GM12872 (cell line): ENCODE results near the gene PDLIM7.

Experiments used
- CTCF ChIP-seq: IDR thresholded peaks from 3 replicates; pipeline ENCODE4 v1.5.1; 2011; ENCODE audit warnings: low read depth, mild to moderate bottlenecking, low read length, moderate library complexity; ENCODE audit not compliant: insufficient read depth

Gene PDLIM7

GRCh38 chr5:177446200-177447065 is 51.0 kb downstream of the PDLIM7 start, which contains the start of gene PRR7:
Gene PRR7, plus strand, starts transcription at chr5:177446814. Its CDS starts 8,254 bp downstream, at chr5:177455068.
- no peak for TF ChIP-seq CTCF

DNA sequence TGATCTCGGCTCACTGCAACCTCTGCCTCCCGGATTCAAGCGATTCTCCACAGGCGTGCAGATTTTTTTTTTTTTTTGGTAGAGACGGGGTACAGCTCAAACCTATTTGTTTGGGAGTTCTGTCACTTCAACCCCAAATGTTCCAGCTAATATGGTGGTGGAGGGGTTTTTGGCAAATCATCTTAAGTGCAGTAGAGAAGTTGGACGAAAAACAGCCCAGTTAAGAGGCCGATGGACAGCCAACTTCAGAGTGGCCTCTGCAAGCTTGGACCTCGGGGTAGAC is 51.5 kb downstream of the PDLIM7 start:
- no peak for TF ChIP-seq CTCF

GRCh38 chr5:177445052-177445916 is 52.1 kb downstream of the PDLIM7 start:
- TF ChIP-seq CTCF, result no peak

DNA sequence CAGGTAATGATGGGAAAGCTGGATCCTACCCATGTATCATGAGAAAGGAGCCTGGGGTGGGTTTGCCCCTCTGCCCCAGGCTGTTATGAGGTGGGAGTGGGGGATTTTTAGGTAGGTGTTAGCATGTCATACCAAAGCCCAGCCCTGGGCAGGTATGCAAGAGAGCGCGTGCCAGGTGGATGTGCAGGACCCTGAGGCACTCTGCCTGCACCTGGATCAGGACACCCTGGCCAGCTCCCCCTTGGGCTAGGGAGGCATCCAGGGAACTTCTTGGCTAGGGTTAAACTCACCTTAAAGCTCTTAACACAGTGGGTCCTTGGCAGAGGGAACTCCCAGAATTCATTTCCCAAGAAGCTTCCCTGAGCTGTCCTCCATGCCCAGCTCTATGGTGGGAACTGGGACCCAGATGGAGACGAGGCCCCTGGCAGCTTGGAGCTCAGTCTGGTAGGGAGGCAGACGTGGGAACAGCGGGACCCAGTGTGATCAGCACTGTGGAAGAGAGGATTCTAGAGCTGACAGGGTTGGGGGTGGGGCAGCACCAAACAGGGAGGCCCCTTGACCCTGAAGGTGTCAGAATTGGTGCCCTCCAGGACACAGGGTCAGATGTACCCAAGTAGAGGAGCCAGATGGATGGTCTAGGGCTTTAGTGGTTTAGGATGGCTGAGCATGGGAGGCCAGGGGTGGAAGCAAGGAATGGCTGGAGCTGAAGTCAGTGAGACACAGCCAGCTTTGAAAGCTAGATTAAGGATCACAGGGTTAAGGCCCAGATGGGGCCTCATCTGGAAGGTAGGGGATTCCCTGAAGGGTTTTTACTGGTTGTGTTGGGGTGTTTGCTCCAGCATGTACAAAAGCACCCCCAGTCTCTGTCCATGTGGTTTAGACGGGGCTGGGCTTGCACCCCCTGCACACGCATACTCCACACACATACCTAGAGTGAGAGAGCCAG is 53.0 kb downstream of the PDLIM7 start:
- no peak for TF ChIP-seq CTCF

DNA sequence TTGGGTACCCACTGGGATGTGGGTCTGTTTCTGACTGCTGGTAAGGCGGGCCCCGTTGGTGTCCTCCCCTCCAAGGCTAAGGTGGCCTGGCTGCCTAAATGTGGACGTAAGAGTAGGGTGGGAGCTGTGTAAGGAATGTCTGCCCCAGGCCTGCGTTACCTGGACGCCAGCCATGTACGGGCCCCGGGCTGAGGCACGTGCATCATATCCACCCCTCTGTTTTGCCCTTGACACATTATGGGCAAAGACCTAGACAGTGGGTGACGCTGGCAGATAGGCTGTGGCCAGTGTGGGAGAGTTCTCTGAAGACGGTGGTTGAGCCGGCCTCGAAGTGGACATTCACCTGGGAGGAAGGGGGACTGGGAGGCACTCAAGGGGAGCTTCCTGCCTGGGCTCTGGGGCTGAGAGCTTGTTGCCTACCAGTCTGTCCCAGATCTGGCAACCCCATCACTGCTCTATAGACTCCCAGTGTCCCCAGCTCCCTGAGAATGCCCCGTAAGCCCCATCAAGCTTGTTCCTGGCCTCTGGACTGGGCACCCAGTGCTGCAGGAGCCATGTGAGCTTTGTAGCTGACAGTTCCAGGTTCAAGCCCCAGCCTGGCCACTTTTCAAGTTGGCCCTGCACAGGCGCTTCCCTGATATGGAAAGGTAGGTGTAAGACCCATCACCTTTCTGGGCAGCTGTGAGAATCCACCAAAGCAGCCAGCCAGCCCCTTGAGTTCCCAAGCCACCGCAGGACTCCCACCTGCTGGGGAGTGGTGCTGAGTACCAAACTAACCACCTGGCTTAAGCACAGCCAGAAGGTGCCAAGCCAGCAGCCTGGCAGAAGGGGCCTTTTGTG is 54.0 kb downstream of the PDLIM7 start:
- TF ChIP-seq CTCF, result no peak

GRCh38 chr5:177442066-177442826 is 55.2 kb downstream of the PDLIM7 start:
- TF ChIP-seq CTCF, result no peak
